ENCODE data around the gene MCCD1.
"Not testable (repeated sequence)": the region's sequence is repeated elsewhere in the genome, so short reads cannot be mapped to it uniquely, and the experiment has no call there.

The MCCD1 gene, protein sequence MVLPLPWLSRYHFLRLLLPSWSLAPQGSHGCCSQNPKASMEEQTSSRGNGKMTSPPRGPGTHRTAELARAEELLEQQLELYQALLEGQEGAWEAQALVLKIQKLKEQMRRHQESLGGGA

DNA sequence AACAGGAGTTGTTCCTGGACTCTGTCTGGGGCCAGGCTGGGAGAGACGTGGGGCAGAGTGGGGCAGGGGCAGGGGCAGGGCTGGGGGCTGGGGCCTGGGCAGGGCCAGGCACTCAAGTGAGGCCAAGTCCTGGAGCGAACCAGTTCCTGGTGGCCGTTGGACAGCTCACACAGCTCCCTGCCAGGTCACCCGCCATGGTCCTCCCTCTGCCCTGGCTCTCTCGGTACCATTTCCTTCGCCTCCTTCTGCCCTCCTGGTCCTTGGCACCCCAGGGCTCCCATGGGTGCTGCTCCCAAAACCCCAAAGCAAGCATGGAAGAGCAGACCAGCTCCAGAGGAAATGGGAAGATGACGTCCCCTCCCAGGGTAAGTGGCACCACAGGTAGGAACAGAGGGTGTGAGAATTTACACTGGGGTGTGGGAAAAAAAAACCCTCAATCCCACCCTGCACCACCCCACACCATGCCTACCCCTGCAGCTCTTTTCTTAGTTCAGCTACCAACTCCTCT is at the start of gene MCCD1:
Gene MCCD1, plus strand, starts transcription at position 142 of the 508 bp plus-strand sequence. Its CDS starts 53 bp downstream, at position 195.
- no peak for DNase-seq

DNA sequence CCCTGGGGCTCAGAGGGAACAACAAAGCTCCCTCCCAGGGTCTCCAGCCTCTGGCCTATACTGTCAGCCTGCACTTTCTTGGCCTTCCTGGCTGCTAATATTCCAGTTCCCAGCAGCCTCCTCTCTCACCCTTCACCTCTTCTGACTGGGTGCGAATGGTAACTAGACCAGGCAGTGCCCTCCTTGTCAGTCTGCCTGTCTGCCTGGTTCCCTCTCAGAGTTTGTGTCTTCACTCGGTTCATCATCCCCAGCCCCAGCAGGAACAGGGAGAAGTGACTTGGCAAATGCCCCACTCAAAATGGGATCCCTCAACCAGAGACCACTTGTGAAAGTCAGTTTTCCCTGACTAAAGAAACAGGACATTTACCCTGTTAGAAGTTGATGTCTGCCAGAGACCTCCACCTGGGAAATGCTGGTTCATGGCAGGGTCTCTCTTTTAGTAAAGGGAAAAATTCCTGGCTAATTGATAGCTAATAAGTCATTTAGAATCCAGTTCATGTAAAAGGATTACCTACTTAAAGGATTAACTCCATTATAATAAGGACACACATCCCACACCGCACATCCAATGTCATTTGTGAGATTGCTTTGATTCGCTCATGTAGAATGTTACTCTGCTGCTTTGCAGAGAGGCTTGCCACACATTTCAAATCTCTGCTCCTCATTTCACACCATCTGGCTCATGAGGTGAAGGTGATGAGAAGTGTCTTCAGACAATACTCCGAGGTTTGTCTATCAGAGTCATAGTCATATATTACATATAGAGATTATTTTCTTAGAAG is 49.4 kb upstream of the MCCD1 start:
- DNase-seq = no peak

DNA sequence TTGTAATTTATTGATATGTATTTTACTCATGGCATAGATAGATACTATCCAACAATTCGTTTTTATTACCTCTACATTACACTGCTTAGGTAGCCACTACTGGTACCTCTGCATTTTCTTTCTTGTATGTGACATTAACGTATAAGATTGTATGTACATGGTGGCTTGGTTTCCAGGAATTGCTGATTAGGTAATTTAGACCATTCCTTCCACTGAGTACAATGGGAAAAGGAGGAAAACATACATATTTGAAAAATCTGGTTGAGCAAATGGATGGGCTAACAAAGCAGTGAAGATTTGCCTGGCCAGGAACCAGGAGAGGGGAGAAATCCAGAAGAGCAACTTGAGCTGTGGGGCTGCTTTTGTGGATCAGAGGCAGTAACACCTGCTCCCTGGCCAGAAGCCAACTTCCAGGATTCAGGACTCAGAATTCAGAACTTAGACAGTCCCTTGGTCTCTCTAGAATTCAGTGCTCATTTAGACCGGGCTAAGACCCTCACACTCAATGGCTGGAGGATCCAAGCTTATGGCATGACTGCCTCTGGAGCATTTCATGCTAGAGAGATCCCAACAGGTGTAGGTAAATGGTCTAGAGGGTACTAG is 48.7 kb upstream of the MCCD1 start:
- DNase-seq = no peak

DNA sequence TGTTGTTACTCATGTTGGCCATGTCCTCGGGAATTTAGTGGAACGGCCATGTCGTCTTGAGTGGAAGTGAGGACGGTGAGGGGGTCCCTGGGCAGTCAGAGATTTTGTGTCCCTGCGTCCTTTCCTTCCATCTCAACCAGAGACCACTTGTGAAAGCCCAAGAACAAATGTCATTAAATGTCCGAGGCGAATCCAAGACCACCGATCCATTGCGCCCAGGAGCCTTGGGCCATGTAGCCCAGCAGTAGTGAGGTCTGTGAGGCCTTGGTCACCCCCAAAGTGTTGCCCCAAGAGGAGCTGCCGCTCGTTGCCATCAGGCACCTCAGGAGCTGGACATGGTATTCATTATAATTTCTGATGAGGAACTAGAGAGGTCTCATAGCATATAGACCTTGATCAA is 48.2 kb upstream of the MCCD1 start:
- no peak for DNase-seq

DNA sequence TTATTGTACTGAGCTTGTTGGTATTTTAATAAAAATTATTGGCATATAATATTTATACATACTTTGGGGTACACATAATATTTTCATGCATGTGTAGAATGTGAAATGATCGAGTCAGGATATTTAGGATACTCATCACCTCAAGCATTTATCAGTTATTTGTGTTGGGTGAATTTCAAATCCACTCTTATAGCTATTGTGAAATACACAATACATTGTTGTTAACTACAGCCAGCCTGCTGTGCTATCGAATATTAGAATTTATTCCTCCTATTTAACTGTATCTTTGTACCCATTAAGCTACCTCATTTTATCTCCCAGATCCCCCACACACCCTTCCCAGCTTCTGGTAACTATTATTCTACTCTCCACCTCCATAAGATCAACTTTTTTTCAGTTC is 45.4 kb upstream of the MCCD1 start:
- DNase-seq = no peak

DNA sequence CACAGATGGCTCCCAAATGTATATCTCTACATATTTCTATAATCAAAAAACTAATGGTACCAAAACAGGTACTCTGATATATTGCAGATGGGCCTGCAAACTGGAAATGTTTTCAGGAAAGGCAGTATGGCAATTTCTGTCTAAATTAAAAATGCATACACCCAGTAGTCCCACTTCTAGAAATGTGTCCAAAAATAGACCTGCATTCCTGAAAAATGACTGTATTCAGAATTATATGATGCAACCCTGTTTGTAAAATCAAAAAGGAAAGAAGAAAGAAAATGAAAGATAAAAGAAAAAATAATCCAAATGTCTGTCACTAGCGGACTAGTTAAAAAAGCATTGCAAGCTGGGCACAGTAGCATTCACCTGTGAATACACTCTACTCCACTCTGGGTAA is 43.7 kb upstream of the MCCD1 start:
- no peak for DNase-seq

DNA sequence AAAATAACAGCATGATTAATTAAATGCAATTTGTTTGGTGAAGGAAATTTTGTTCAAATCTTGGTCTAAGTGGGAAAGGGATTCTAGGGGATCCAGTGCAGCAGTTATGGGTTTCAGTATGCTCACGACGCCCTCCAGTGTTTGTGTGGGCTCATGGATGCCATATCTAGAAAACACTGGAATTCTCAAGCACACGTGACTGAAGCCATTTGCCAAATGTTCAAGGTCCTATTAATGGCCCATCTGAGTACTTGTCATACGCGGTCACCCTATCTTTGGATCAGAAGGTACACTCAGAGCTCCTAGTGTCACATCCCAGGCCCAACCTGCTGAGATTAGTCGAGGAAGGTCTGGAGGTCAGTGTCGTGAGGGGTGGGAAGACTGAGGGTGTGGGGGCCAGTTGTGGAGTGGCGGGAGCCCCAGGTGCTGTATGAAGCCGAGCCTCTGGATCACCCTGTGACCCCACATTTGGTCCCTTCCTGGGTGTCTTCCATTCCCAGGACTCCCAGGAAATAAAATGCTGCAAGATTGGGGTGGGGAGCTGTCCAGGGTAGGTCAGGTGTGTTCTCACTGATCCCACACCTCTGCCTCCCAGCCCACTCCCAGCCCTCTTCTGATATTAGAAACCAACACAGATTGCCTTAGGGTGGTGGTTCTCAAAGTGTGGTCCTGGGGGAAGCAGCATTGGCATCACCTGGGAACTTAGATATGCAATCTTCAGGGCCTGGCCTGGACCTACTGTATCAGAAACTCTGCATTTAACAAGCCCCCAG is 42.5 kb upstream of the MCCD1 start:
- DNase-seq = not testable (repeated sequence)

DNA sequence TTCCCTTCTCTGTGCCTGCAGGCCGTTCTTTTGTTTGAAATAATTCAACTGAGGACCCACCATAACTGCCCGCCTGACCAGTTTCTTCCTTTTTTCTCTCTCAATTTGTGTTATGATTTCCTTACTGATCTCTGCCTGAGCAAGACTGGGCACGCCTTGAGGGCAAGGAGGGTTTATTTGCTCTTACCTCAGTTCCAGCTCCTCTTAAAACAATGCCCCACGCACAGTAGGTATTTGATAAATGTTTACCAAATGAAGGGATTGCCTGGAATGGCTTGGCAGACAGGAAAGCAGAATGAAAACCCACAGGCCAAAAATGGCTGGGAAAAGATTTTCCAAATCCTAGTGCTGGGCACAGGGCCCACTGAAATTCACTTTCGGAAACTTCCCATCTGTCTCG is 41.1 kb upstream of the MCCD1 start:
- DNase-seq = not testable (repeated sequence)

DNA sequence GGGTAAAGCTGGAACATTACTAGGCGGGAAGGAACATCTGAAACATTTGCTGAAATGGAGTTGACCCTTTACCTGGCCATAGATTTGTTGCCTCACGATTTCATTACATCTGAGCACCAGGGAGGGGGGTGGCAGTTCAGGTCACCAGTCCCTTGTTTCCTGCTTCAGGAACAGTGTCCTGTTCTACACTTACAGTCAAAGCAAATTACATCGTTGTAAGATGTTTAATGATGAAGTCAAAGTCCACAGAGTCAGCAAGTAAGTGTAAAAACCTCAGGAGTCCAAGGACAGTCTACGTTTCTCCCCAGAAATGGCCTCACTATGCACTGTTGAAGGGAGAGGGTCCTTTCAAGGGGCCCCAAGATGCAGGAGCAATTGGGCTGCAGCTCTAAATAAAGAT is 39.7 kb upstream of the MCCD1 start:
- DNase-seq = no peak

DNA sequence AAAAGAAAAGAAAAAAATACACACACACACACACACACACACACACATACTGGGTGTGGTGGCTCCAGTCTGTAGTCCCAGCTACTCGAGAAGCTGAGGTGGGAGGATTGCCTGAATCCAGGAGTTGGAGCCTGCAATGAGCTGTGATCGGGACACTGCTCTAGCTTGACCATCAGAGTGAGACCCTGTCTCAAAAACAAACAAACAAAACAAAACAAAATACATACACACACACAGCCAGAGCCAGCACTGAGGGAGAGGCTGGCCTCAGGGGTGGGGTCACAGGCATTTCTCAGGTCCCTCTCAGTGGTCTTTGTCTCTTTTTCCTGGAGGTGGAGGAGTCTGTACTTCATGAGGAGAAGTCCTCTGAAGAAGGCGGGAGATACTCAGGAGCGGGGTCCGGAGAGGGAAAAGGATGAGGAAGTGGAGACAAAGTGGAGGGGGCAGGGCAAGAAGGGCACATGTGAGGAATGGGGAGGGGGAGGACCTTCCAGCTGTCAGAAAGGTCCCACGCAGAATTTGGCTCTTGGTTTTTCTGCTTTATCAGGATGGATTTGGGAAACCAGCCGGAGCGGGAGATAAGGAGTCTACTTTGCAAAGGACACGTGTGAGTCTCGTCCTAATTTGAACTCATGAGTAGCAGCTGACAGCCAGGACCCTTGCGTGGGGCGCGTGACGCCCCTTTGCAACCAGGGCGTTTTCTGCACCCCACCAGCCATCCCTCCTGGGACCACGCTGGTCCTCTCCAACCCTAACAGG is 38.5 kb upstream of the MCCD1 start:
- DNase-seq = no peak

DNA sequence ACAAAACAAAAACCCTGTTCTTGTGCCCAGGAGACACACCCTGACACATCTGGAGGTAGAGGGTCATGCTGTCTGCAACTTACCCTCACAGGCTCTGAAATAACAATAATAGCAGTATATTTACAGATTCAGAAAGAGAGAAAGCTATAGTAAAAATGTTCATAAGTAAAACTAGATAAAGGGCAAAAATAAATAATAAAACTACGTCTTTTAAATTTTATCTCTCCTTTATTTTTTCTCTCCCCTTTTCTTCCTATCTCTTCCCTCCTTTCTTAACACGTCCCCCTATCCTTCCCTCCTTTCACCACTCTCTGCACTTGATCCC is 35.2 kb upstream of the MCCD1 start:
- not testable (repeated sequence) for DNase-seq

DNA sequence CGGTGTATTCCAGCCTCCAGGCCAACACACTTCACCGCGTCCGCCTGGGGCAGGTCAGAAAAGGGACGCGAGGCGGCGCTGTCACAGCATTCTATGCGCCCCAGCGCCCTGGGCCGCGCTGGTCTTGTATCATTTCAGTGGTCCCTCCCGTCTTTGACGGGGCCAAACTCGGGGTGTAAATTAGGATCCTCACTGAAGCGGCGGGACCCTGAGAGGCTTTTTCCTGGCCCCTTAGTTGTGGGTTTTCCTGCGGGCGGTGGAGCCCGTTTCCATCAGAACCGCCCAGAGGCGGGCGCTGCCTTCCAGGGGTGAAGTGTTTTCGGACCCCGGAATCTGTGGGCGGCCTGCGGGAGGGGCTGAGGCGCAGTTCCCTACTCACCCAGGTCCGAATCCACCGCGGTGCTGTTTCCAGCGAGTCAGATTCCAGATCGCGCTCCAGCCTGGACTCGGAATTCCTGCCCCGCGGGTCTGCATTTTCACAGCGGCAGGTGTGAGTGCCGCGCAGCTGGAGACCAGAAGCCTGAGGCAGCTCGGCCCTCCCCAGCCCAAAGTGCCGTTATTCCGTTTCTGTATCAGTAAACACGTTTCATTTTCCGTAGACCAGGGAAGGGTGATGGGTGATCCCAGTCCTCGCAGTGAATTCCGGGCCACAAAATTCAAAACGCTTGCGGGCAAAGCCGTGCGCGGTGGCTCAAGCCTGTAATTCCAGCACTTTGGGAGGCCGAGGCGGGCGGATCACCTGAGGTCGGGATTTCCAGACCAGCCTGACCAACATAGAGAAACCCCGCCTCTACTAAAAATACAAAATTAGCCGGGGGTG is 34.7 kb upstream of the MCCD1 start:
- peak; percentile 8 for DNase-seq

DNA sequence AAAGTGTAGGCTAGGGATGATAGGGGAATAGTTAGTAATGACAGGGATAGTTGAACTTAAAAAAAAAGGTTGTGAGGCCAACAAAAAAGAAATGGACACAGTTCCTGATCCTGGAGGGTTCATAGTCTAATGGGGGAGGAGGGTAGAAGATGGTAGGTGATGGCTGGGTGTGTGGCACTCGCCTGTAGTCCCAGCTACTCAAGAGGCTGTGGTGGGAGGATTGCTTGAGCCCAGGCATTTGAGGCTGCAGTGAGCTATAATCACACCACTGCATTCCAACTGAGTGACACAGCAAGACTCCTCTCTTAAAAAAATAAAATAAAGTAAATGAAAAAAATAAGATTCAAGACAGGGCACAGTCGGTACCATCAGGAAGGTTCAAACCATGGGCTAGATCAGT is 33.2 kb upstream of the MCCD1 start:
- DNase-seq = no peak

DNA sequence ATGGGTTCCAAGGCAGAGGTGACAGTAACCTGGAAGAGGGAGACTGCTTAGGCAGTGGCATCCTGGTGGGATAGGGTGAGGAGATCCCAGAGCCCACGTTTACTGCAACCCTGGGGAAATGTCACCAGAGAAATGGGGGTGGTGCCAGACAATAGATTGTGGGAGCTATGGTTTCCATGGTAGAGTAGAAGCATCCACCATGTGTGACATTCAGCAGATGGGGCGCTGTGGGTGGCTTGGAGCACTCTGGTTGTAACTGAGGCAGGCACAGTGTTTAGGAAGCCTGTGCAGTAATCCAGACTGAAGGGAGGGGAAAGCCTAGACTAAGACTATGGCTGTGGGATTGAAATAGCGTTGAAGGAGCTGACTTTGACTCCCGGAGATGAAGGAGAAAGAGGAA is 31.9 kb upstream of the MCCD1 start:
- DNase-seq = not testable (repeated sequence)

DNA sequence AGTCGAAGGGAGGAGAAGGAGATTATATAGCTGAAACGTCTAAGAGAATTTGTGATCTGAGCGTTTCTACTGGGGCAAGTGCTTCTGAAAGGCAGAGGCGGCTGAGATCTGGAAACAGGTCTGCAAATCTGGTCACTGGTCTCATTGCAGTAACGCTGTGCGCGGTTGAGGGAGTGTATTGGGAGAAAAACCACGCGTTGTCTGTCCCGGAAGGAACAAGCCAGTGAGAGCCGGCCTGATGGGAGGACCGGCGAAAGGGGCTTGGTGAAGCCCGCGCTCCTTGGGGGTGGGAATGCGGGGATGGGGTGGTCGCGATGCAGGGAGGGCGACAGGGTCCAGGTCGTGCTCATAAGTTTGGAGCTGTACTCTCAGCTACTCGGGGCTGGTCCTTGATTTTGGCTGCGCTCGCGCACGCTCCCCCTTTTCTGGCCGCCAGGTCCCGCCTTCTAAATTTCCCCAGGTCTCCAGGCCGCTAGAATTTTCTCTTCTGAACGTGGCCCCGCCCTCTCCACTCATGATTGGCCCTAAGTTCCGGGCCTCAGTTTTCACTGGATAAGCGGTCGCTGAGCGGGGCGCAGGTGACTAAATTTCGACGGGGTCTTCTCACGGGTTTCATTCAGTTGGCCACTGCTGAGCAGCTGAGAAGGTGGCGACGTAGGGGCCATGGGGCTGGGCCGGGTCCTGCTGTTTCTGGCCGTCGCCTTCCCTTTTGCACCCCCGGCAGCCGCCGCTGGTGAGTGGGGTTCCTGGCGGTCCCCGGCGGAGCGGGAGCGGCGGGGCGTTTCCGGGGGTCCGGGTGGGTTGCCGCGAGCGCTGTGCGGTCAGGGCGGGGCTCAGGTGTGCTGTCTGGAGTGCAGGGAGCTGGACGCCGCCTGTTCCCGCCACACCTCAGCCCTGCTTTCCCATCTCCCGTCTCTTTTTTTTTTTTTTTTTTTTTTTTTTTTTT is 31.0 kb upstream of the MCCD1 start, which contains the start of gene MICB:
Gene MICB, plus strand, starts transcription at position 615 of the 946 bp plus-strand sequence. Its CDS starts 49 bp downstream, at position 664.
- peak; percentile 74 for DNase-seq

DNA sequence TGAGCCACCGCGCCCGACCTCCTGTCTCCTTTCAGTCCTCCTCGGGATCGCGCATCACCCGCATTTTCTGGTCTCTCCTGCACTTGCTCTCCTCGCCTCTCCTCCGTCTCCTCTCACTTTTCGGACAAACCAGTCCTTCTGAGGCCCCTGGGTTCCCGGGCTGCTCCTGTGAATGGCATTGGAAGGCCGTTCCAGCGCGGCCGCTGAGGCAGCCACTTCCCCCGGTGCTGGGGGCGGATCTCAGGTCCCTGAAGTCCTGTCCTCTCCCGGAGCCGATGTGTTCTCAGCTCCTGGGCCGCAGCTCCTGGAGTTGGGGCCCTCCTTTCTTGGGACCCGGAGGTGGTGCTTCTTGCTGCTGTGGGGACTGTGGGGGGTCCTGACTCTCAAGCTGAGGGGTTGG is 30.0 kb upstream of the MCCD1 start:
- DNase-seq = no peak

DNA sequence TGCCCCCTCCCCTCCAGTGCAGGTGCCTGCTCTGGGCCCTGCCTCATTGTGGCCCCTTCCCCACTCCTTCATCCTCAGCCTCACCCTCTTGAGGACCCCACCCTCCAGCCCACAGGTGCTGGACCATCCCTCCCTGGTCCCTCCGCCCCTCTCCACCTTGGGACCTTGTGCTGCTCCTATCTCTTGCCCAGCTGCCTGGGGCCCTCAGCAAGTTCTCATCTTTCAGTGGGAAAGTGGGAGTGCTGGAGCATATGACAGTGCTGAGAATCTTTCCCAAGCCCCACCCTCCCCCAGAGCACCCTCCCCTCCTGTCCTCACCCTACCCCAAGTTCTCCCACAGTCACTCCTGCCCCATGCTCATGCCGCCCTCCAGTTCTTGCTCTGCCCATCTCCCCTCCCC is 29.1 kb upstream of the MCCD1 start:
- not testable (repeated sequence) for DNase-seq

DNA sequence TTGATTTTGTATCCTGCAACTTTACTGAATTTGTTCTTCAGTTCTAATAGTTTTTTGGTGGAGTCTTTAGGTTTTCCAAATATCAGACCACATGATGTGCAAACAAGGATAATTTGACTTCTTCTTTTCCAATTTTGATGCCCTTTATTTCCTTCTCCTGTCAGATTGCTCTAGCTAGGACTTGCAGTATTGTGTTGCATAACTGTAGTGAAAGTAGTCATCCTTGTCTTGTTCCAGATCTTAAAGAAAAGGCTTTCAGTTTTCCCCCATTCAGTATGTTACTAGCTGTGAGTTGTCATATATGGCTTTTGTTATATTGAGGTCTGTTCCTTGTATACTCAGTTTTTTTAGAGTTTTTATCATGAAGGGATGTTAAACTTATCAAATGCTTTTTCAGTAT is 26.2 kb upstream of the MCCD1 start:
- DNase-seq = no peak

DNA sequence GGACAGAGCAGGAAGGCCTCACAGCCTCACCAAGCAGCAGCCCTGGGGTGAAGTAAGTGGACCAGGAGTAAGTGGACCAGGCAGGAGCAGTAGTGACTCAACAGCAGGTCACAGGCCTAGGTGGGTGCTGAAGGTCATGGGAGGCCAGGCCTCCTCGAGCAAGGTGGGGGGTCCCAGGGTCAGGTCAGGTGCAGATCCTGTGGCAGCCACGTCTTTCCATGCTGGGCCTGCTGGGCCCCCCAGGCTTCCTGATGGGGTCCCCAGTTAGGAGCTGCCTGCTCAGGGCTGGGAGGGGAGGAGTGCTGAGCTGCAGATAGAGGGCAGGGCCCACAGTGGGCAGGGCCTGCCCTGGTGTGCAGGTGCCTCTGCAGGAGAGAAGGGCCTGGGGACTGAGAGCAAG is 19.7 kb upstream of the MCCD1 start:
- DNase-seq = not testable (repeated sequence)

DNA sequence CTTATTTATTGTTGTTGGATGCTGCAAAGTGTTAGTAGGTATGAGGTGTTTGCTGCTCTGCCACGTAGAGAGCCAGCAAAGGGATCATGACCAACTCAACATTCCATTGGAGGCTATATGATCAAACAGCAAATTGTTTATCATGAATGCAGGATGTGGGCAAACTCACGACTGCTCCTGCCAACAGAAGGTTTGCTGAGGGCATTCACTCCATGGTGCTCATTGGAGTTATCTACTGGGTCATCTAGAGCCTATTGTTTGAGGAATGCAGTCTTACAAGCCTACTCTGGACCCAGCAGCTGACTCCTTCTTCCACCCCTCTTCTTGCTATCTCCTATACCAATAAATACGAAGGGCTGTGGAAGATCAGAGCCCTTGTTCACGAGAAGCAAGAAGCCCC is 18.8 kb upstream of the MCCD1 start:
- DNase-seq = no peak
